GM21360 (cell line): Measurements from ENCODE around the gene MAP6.

ENCODE experiments used
- ATAC-seq: cut with Tn5 transposase; IDR thresholded peaks from one replicate; pipeline ENCODE4 v1.9.1; 2021; ENCODE audit warnings: mild to moderate bottlenecking, moderate library complexity; ENCODE audit not compliant: unreplicated experiment

The MAP6 gene

DNA sequence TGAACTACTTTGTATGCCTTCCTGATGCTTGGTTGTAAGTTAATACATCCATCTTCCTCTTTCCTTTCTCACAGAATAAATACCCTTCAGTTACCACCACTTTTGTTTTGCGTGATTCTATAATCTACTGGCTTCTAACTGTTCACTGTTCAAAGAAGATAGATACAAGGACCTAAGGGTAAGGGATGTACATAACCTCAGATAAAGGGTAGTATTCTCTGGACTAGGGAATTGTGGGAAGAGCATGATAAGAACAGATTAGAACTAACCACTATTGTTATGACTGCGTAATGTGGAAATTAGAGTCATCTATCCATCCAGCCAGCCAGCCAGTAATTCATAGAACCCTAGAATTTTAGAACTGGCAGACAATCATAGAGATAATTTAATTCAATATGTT lies 36.4 kb downstream of the MAP6 start:
- no peak for ATAC-seq

DNA sequence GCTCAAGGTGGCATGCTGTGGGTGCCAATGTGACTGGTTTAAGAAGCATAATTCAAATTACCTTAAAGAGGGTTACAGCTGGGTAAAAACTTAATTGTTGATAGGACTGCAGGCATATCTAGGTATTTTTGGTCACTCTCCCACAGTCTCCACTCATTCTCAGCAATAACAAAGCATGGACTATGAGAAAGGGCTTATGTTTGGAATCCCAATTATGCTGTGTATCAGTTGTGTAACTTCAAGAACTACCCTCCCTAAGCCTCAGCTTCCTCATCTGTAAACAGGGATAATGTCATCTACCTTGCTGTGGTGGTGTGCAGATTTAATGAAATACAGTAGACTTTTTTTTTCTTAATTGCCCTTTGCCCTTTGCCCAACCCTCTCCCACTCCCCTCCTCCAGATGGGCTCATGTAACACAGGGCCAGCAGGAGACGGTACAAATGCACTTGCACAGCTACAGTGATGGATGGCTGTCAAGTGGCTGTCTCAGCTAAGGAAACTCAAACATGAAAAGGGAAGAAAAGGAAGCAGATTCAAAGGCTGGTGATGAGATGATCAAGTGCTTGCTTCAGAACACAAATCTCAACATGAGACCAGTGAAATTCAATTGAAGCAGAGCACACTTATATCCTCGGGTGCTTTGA lies 37.6 kb downstream of the MAP6 start:
- no peak for ATAC-seq

DNA sequence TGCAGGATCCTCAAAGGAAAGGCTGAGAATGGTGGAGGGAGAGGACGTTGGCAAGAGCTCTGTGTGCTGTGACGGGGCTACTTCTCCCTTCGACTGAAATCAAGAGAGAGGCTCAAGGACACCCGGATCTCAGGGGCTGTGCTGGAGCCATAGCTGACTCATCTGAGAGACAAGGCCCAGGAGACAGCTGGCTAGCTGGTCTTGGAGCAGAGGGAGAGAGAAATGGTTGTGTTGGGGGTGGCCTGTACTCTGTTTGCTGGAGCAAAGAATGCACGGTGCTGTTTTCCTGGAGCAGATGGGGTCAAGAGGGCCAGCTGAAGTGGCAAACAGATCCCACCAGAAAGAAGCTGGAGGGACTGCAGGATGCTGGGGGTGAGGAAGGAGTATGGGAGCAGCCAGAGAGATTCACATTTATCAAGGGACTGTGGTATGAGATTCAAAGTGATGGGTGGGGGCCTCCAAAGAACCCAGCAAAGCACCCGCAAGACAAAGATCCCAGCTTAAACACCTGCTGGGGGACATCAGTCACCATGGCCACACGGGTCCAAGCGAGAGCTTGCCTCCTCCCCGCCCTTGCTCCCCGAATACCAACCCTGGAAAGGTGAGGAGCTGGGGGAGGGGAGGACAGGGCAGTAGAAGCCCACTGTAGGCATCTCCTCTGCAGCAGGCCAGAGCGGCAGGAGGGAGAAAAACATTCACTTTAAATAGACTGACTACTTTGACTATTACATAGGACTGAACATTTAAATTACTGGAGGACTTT lies 40.8 kb downstream of the MAP6 start:
- ATAC-seq = no peak

- no peak for ATAC-seq
Measured at GRCh38 chr11:75626889-75627529, 41.8 kb downstream of the MAP6 start.

DNA sequence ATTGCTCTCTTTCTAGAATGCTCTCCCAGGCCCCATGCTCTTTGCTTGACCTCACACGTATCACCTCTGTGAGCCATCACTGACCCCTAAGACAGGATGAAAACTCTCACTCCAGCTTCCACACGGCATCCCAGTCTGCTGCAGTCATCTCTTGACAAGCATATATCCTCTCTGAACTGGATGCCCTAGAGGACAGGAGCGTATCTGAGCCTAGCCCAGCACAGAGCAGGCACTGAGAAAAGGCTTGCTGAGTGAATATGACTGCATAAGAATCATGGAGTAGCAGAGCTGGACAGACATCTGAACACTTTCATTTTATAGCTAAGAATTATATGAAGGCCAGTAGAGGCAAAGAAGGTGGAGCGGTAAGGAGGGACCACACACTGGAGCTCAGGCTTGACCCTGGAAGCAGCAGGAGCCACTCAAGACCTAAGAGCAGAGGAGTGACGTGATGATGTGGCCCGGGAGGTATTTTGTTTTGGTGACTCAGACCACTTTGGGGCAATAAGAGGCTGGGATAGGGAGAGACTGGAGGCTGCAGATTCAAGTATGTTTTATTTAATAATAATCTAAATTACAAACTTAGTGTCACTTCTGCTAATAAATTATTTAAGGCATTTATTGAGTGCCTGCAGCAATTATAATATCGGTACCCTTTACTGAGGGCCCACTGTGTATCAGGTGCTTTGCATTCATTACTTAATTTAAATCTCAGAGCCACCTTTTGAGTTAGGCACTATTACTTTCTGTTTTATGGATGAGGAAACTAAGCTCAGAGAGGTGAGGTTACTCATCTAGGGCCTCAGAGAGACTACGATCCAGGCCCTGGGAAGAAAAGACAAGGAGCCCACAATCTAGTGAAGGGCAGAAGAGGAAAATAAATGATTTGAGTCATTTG lies 42.6 kb downstream of the MAP6 start:
- no peak for ATAC-seq

DNA sequence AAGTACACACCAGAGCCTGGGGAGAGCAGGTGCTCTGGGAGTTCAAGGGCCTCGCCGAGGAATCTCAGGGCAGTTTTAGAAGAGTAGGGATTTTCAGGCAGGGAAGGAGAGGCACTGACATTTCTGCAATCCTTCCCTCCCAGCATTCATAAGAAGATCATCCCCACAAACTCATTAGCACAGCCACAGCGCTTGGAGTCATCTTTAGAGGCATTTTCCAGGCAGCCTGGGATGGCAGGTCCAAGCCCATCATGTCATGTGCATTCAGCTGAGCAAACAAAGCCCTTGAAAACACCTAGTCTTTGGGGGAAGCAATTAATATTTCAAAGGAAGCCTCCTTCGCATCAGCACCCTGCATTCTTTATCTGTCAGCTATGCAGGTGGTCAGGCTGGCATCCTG lies 43.8 kb downstream of the MAP6 start:
- no peak for ATAC-seq

DNA sequence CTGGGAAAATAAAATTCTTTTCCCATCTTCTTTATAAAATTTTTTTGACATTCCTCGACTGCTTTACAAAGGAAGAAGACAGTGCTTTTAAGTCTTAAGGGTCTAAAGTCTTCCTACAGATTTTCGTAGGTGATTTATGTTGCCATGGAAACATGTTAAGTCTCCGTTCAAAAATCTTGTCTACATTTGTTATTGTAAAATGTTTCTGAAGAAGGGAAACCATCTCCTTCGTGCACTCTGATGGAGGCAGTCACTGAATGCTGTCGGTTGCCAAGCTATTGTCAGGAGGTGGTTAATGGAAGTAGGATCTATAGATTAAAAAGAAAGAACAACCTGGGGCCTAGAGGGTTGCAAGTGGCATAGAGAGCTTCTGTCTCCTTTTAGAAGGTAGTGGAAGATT lies 52.6 kb downstream of the MAP6 start:
- no peak for ATAC-seq

GRCh38 chr11:75615751-75616150 lies 53.1 kb downstream of the MAP6 start:
- no peak for ATAC-seq

DNA sequence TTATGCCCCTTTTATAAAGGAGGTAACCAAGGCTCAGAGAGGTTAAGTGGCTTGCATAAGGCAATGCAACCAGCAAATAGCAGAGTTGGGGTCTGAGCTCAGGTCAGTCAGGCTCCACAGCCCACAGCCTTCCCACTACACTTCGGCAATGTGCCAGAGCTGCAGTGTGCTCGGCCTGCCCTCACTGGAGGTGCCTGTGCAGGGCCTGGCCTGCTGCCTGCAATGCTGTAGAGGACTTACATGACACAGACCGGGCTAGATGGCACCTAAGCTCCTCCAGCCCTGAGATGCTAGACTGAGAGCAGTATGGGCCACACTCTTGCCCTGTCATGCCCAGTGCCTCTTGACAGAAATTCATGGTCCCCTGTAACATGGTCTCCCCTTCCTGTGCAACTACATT lies 57.0 kb downstream of the MAP6 start:
- ATAC-seq = no peak

DNA sequence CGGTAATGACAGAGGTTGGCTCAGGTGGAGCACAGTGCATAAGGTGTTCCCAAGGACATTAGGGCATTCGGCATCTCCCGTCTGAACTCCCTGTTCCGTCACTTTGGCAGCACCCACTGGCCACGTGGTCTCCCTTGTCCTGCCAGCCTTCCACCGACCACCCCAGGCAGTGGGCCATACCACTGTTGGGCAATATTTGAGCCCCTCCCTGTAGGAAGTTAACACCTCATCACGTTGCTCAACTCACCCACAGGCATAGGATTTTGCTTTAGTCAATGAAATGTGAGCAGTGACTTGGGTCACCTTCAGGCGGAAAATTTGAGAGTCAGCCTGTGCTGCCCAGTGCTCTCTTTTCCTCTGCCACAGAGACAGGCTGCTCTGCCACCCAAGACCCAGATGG lies 62.7 kb downstream of the MAP6 start:
- no peak for ATAC-seq

GRCh38 chr11:75603791-75604736 lies 64.8 kb downstream of the MAP6 start:
- ATAC-seq = no peak

DNA sequence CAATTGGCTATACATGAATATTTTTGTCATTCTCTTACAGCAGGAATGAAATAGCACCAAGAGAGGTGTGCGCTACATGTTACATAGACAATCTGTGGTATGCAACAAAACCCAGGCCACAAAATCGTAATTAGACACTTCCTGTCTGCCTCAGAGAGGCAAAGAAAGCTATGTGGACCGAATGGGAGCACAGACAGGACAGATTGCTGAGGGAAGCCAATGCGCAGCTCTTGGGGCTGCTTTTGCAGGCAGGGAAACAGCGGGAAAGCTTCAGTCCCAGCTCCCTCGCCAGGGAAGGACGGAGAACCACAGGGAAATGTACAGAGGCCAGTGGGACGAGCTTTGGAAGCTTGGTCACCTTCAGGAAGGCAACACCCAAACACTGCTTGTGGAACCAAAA lies 65.9 kb downstream of the MAP6 start:
- no peak for ATAC-seq

- ATAC-seq = no peak
Measured at GRCh38 chr11:75601494-75601893, 67.3 kb downstream of the MAP6 start.

GRCh38 chr11:75600356-75600755 lies 68.5 kb downstream of the MAP6 start:
- ATAC-seq = no peak

- ATAC-seq = no peak
Measured at GRCh38 chr11:75598900-75599299, 69.9 kb downstream of the MAP6 start.

DNA sequence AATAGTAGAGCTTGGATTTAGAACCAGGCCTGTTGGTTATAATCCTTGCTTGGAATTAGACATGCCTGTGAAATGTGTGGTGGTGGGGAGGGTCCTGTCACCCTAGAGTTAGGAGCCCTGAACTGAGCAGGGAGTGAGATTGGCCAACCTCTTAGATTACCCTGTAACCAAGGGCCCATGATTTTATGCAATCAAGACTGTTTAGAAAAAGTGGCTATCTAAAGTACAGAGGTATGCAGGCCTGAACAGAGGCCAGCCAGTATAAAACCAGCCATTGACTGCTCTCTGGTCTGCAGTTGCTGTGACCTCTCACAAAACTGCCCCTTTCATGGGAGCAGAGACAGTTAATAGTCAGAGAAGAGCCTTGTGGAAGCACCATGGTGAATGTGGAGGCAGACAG lies 70.6 kb downstream of the MAP6 start:
- ATAC-seq = no peak

DNA sequence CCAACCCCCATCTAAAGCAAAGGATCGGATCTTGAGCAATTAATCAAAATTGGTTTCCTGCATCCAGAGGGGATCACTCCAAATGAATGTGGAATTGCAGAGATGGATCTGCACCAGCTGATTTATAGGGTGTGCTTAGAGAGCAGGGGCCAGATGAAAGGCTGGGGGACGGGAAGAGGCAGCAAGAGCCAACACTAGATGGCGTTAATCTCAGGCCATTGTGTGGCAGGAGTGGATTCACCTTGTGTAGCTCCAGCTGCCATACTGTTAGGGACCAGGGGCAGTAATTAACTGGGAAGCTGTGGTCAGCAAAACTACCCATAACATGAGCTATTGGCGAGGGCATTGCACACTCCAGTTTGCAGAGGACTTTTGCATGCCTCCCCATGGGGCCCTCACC lies 71.2 kb downstream of the MAP6 start:
- ATAC-seq = no peak

DNA sequence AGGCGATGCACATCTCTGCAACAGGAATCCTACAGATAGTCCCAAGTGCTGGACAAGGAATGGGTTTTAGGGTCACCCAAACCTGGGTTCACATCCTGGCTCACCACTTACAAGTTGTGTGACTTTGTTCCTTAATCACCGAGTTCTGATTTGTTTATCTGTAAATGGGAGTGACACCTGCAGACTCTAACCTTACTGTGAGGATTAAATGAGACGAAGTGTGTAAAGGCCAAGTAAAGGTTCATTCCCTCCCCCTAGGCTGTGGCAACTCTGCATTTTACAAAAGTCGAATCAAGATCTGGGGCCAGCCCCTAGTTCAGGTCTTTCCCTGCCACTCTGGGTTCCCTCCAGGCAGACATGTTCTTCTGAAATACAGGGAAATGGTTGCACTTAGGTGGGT lies 71.9 kb downstream of the MAP6 start:
- ATAC-seq = no peak

DNA sequence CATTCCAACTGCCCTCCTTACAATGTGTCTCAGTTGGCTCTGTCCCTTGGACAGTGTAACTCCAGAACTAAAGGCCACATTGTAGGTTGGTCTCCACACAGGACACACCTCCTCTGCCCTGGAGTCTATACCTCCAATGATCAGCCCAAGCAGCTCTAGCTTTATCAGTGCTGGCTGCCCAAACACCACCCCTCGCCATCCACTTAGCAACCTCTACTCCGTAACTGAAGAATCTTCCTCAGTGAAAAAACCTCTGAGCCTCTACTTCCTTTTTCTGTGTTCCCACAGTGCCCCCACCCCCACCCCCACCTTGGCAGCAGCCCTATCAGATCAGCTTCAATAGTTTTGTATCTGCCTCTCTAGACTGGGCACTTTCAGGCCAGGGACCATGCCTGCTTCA lies 73.4 kb downstream of the MAP6 start:
- no peak for ATAC-seq

GRCh38 chr11:75594211-75594610 lies 74.6 kb downstream of the MAP6 start:
- no peak for ATAC-seq
